IPS-15b (cell line): ENCODE results near the gene NRXN3.

Experiments
- H3K27me3 ChIP-seq: one replicate; pipeline ENCODE4 v1.6.1; 2013; ENCODE audit warnings: low read length; ENCODE audit not compliant: control insufficient read depth, insufficient read depth
- H3K36me3 ChIP-seq: one replicate; pipeline ENCODE4 v1.6.1; 2013; ENCODE audit warnings: low read length; ENCODE audit not compliant: control insufficient read depth, insufficient read depth
- H3K4me1 ChIP-seq: one replicate; pipeline ENCODE4 v1.6.1; 2013; ENCODE audit warnings: mild to moderate bottlenecking, low read length; ENCODE audit not compliant: control insufficient read depth, insufficient read depth
- H3K4me3 ChIP-seq: one replicate; pipeline ENCODE4 v1.5.1; 2013; ENCODE audit warnings: low read depth, low read length
- H3K9ac ChIP-seq: one replicate; pipeline ENCODE4 v1.6.1; 2013; ENCODE audit warnings: low read depth, mild to moderate bottlenecking, low read length
- H3K9me3 ChIP-seq: one replicate; pipeline ENCODE4 v1.6.1; 2013; ENCODE audit warnings: mild to moderate bottlenecking, low read length; ENCODE audit not compliant: control insufficient read depth, insufficient read depth

The NRXN3 gene

GRCh38 chr14:78220273-78220672 lies 50.1 kb downstream of the NRXN3 start:
- Histone ChIP-seq H3K4me1 (no peaks in the 10 kb centered on the region), H3K9ac (no peak overlapping the region), H3K9me3 (no peaks in the 10 kb centered on the region), H3K4me3 (no peak overlapping the region), H3K27me3 (no peaks in the 10 kb centered on the region), H3K36me3 (no peaks in the 10 kb centered on the region)

DNA sequence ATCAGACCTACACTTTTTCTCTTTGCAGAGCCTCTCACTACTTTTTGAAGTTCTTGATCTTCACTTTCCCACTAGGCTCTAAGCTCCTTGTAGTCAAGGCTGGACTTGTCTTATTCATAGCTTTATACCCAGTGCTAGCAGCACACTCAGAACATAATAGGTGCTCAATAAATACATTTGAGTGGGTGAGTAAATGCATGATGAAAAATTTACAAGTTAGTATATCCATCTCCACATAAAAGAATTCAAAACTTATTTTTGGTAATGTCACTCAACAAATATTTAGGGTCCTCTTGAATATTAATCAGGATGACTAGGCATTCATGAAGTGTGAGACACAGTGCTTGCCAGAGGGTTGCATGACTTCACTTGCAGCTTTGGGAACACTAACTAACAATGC lies 52.6 kb downstream of the NRXN3 start:
- H3K27me3 ChIP-seq: no peaks in the 10 kb centered on the region
- no peaks in the 10 kb centered on the region for H3K4me1 ChIP-seq
- no peak overlapping the region for H3K4me3 ChIP-seq
- no peak overlapping the region for H3K9ac ChIP-seq
- H3K36me3 ChIP-seq: no peaks in the 10 kb centered on the region
- H3K9me3 ChIP-seq: no peaks in the 10 kb centered on the region

DNA sequence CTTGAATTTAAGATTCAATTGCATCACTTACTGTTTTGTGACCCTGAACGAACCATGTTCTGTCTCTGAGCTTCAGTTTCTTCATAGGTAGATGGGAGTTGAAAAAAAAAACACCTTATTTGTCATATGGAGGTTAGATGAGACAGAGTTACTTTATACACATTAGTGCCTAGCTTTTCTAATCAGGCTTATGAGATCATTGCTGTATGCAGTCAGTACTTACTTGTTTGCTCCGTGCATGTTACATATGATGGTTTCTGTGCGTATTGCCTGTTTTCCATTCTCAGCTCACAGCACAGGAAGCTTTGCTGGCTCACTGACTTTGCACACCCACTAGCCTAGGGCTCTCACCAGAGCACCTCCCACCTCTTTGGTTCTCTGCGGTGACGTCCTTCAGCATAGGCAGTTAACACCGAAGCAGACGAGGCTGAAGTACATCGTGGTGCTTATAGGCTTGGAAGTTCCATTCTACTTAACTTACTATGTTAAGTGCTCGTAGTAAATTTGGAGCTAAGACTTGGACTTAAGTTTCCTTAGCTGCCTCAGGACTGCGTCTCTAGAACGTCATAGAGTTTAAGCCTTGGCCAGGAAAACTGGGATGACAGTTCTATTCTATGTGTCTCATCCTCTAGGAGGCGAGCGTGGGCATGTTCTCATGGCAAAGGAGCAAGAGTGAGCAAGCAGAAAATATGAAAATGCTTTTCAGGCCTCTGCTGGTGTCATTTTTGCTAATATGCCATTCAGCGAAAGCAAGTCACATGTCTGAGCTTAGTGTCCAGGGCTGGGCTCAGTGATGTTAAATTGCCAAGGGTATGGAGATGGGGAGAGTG lies 57.3 kb downstream of the NRXN3 start:
- Histone ChIP-seq H3K36me3 (no peaks in the 10 kb centered on the region), H3K4me1 (no peaks in the 10 kb centered on the region), H3K9ac (no peak overlapping the region), H3K4me3 (no peak overlapping the region), H3K9me3 (no peaks in the 10 kb centered on the region), H3K27me3 (no peaks in the 10 kb centered on the region)

GRCh38 chr14:78228702-78229327 lies 58.6 kb downstream of the NRXN3 start:
- H3K27me3 ChIP-seq: no peaks in the 10 kb centered on the region
- H3K9me3 ChIP-seq: no peaks in the 10 kb centered on the region
- no peaks in the 10 kb centered on the region for H3K36me3 ChIP-seq
- H3K4me3 ChIP-seq: no peak overlapping the region
- no peaks in the 10 kb centered on the region for H3K4me1 ChIP-seq
- no peak overlapping the region for H3K9ac ChIP-seq

DNA sequence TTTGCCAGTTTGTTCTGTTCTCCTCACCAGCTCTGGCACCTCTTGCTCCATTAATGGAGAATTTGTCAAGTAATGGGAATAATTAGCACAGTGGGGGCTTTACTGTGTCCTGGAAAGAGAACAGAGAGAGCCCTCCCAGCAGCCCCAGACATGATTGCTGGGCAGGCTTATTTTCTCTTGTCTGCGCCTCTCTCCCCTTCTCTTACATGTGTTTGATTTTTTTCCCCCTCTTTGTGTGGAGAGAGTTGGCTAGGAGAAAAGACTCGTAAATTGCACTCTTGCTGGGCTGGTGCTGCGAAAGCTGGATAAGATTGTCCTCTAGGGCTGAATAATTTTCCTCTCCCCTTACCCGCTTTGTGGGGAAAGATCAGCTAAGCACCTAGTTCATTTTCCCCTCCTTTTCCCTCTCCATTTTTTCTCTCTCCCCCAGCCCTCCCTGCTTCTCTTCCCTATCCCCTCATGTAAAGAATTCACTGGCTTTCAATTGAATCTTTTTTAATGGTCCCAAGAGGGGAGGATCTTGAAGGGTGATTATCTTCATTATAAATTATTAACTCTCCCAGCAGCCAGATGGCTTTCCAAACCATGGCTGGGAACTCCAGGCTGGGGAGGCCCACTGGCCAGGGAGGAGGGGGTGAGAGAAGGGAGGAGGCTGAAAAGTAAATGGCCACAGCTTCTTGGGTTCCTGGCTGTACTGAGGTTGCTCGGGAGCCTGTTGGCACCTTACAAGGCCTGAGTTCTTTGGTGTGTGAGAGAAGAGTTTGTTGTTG lies 62.2 kb downstream of the NRXN3 start:
- Histone ChIP-seq H3K4me3 (no peak overlapping the region), H3K36me3 (no peaks in the 10 kb centered on the region), H3K9me3 (no peaks in the 10 kb centered on the region), H3K9ac (no peak overlapping the region), H3K4me1 (no peaks in the 10 kb centered on the region), H3K27me3 (no peaks in the 10 kb centered on the region)

- H3K4me1 ChIP-seq: no peaks in the 10 kb centered on the region
- H3K27me3 ChIP-seq: no peaks in the 10 kb centered on the region
- no peak overlapping the region for H3K9ac ChIP-seq
- no peak overlapping the region for H3K4me3 ChIP-seq
- H3K36me3 ChIP-seq: no peaks in the 10 kb centered on the region
- H3K9me3 ChIP-seq: no peaks in the 10 kb centered on the region
These were observed 68.0 kb downstream of the NRXN3 start for GRCh38 chr14:78238141-78238540.

DNA sequence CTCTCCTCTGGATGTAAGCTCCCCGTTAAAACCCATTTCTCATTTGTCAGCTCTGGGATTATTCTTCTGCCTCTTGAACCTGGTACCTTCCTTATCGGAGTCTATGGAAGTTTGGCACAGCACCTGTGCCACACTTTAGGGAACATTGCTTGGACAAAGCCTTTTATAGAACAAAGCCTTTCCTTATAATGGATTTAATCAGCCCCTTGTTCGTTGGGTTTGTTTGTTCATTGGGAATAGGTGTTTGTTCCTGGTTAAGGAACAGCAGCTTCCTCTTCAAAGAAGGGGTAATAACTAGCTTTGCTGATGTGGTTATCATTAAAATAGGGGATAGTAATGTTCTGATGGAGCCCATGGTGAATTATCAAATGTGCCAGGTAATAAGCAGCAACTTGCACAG lies 70.4 kb downstream of the NRXN3 start:
- Histone ChIP-seq H3K27me3 (no peaks in the 10 kb centered on the region), H3K4me3 (no peak overlapping the region), H3K9ac (no peak overlapping the region), H3K4me1 (no peaks in the 10 kb centered on the region), H3K9me3 (no peaks in the 10 kb centered on the region), H3K36me3 (no peaks in the 10 kb centered on the region)

DNA sequence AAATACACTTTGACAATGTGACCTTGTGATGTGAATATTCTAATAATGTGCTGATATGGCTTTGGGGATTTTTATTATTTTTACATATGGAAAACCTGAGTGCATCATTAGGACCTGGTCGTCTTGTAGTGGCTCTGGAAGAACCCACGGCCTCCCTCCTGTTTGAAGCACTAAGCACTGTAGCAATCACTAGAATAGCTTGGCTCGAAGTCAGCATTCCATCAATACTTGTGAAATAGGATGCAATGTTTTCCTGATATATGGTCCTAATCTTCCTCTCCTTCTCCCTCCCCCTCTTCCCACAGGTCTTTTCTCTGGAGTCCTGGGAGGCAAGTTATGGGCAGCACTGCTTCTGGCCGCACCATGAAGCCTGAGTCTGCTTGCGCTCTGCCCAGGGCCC lies 71.9 kb downstream of the NRXN3 start:
- Histone ChIP-seq H3K36me3 (no peaks in the 10 kb centered on the region), H3K4me1 (no peaks in the 10 kb centered on the region), H3K9ac (no peak overlapping the region), H3K9me3 (no peaks in the 10 kb centered on the region), H3K4me3 (no peak overlapping the region), H3K27me3 (no peaks in the 10 kb centered on the region)

DNA sequence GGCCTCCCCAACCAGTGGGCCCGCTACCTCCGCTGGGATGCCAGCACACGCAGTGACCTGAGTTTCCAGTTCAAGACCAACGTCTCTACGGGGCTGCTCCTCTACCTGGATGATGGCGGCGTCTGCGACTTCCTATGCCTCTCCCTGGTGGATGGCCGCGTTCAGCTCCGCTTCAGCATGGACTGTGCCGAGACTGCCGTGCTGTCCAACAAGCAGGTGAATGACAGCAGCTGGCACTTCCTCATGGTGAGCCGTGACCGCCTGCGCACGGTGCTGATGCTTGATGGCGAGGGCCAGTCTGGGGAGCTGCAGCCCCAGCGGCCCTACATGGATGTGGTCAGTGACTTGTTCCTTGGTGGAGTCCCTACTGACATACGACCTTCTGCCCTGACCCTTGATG lies 73.0 kb downstream of the NRXN3 start:
- Histone ChIP-seq H3K4me3 (no peak overlapping the region), H3K36me3 (no peaks in the 10 kb centered on the region), H3K9ac (no peak overlapping the region), H3K4me1 (no peaks in the 10 kb centered on the region), H3K9me3 (no peaks in the 10 kb centered on the region), H3K27me3 (no peaks in the 10 kb centered on the region)

DNA sequence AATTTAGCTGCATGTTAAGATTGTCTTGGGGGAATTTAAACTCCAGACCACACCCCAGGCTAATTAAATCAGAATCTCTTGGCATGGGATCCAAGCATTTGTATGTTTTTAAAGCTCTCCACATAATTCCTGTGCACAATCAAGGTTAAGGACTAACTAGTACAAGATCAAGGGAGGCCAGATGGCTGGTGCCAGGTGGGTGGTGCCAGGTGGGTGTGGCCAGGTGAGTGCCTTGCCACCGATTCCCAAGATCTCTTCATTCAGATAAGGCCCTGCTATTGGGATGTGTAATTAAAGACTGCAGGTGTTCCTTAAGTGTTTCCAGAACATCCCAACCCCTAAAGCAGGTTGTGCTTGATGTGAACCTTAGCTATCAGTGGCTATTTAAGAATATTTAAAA lies 75.1 kb downstream of the NRXN3 start:
- H3K36me3 ChIP-seq: no peaks in the 10 kb centered on the region
- no peaks in the 10 kb centered on the region for H3K4me1 ChIP-seq
- no peaks in the 10 kb centered on the region for H3K27me3 ChIP-seq
- no peaks in the 10 kb centered on the region for H3K9me3 ChIP-seq
- H3K9ac ChIP-seq: no peak overlapping the region
- H3K4me3 ChIP-seq: no peak overlapping the region

- Histone ChIP-seq H3K36me3 (no peaks in the 10 kb centered on the region), H3K9me3 (no peaks in the 10 kb centered on the region), H3K4me1 (no peaks in the 10 kb centered on the region), H3K4me3 (no peak overlapping the region), H3K27me3 (no peaks in the 10 kb centered on the region), H3K9ac (no peak overlapping the region)
These were observed 78.4 kb downstream of the NRXN3 start for GRCh38 chr14:78248501-78249090.
